GM12878 (cell line): ENCODE data around the gene ADCY10. TPM values are rescaled to one million over a fixed set of nuclear protein-coding genes. Genes with fewer than 3 reads are reported as not detected.

Source experiments
- ATAC-seq: fragments of 200-7000 bp; cut with Tn5 transposase; 3 replicates; pipeline ENCODE4 v1.9.1; 2020; ENCODE audit warnings: mild to moderate bottlenecking, moderate library complexity
- BruUV-seq: library from RNA; stranded (reverse); fragments of 400-500 nt; replicated peaks from 2 replicates; lab custom pipeline; 2021; lab: Mats Ljungman, UMichigan
- CTCF ChIA-PET: fragments of 300-600 bp; sonication (Branson Sonifier 250); formaldehyde crosslinking; extraction: SDS; loops from one replicate; lab custom pipeline; 2021; ENCODE audit warnings: inconsistent platforms; lab: Yijun Ruan, JAX
- POLR2A ChIA-PET: fragments of 350-600 bp; formaldehyde crosslinking; extraction: SDS; loops from one replicate; lab custom pipeline; 2021; ENCODE audit warnings: inconsistent platforms; lab: Charles Lee
- RAD21 ChIA-PET: fragments of 300-600 bp; sonication (Branson Sonifier 250); formaldehyde crosslinking; loops from one replicate; lab custom pipeline; 2023; ENCODE audit warnings: antibody characterized with exemption; ENCODE audit not compliant: unreplicated experiment; lab: Charles Lee
- SMC1A ChIA-PET: fragments of 300-600 bp; sonication (Branson Sonifier 250); formaldehyde crosslinking; loops from one replicate; lab custom pipeline; 2023; ENCODE audit not compliant: unreplicated experiment, uncharacterized antibody; lab: Charles Lee
- DNase-seq: peaks from one replicate; pipeline ENCODE4 v3.0.0-alpha.2; 2011; ENCODE audit warnings: low read depth, low spot score
- FAIRE-seq: peaks from 3 replicates; lab custom pipeline; 2011; peaks lifted over from hg19 to GRCh38; lab: Jason Lieb, UNC
- H2AFZ ChIP-seq: 2 replicates; pipeline ENCODE4 v1.6.0; 2011; ENCODE audit warnings: low read depth, low read length, control low read depth; ENCODE audit not compliant: control insufficient read depth
- H3K27ac ChIP-seq: 2 replicates; pipeline ENCODE4 v1.5.1; 2011; ENCODE audit warnings: control low read depth; ENCODE audit not compliant: control insufficient read depth, insufficient read depth
- H3K27me3 ChIP-seq, 2 experiments: replicated peaks in 1 of 2; 2 replicates each; pipeline versions ENCODE4 v1.6.0 to v1.6.1; 2011; ENCODE audit warnings: low read length in 1 of 2; ENCODE audit not compliant: control insufficient read depth in 2 of 2, insufficient read depth in 2 of 2
- H3K36me3 ChIP-seq, 2 experiments: 2 replicates each; pipeline ENCODE4 v1.5.1; 2011; ENCODE audit warnings: low read length in 1 of 2; ENCODE audit not compliant: control insufficient read depth in 2 of 2, insufficient read depth in 2 of 2
- H3K4me1 ChIP-seq: 2 replicates; pipeline ENCODE4 v1.6.1; 2011; ENCODE audit warnings: mild to moderate bottlenecking, low read length, moderate library complexity, mixed read lengths; ENCODE audit not compliant: control insufficient read depth, insufficient read depth
- H3K4me2 ChIP-seq: 2 replicates; pipeline ENCODE4 v1.6.0; 2011; ENCODE audit warnings: control low read depth; ENCODE audit not compliant: control insufficient read depth, insufficient read depth
- H3K4me3 ChIP-seq: fragments of 200-600 bp; sonication (generic); 2 replicates; pipeline ENCODE4 v1.5.1; 2016
- H3K79me2 ChIP-seq: 2 replicates; pipeline ENCODE4 v1.6.0; 2011; ENCODE audit warnings: low read length; ENCODE audit not compliant: control insufficient read depth, insufficient read depth
- H3K9ac ChIP-seq: 2 replicates; pipeline ENCODE4 v1.8.0; 2011; ENCODE audit warnings: low read length, control low read depth, mixed read lengths; ENCODE audit not compliant: control insufficient read depth, insufficient read depth
- H3K9me3 ChIP-seq: replicated peaks from 3 replicates; pipeline ENCODE4 v1.5.1; 2011; ENCODE audit warnings: mild to moderate bottlenecking, low read length; ENCODE audit not compliant: control insufficient read depth, insufficient read depth
- H4K20me1 ChIP-seq: 2 replicates; pipeline ENCODE4 v1.6.0; 2011; ENCODE audit not compliant: control insufficient read depth, insufficient read depth
- BHLHE40 ChIP-seq, 2 experiments: fragments of 450-650 bp in 1 of 2; IDR thresholded peaks; 2 replicates each; pipeline ENCODE4 v1.6.1; 2011 to 2017; ENCODE audit warnings: low read depth in 2 of 2, borderline replicate concordance in 1 of 2, improper control_type of control experiment in 1 of 2, low read length in 1 of 2, mild to moderate bottlenecking in 1 of 2
- CBX5 ChIP-seq: sonication (generic); IDR thresholded peaks from 2 replicates; pipeline ENCODE4 v1.6.1; 2016; ENCODE audit warnings: low read depth, moderate library complexity, mild to moderate bottlenecking, inconsistent platforms
- DPF2 ChIP-seq: fragments of 450-650 bp; IDR thresholded peaks from 2 replicates; pipeline ENCODE4 v1.6.1; 2017; ENCODE audit warnings: mild to moderate bottlenecking
- FOXK2 ChIP-seq: fragments of 450-650 bp; IDR thresholded peaks from 2 replicates; pipeline ENCODE4 v1.6.1; 2017; ENCODE audit warnings: mild to moderate bottlenecking, moderate library complexity
- FOXM1 ChIP-seq: IDR thresholded peaks from 2 replicates; pipeline ENCODE4 v1.6.1; 2012; ENCODE audit warnings: low read depth, mild to moderate bottlenecking, inconsistent platforms, low read length, moderate library complexity
- HCFC1 ChIP-seq: fragments of 150-350 bp; IDR thresholded peaks from 2 replicates; pipeline ENCODE4 v1.6.1; 2014; ENCODE audit warnings: low read length
- SMAD5 ChIP-seq: IDR thresholded peaks from 2 replicates; pipeline ENCODE4 v1.6.1; 2016; ENCODE audit warnings: antibody characterized with exemption, low read depth
- WGBS: methylation state at CpG from one replicate; pipeline ENCODE4 v1.1.6; 2016; ENCODE audit warnings: low lambda C conversion rate; ENCODE audit not compliant: insufficient replicate concordance, insufficient coverage; ENCODE audit errors: missing lambda C conversion rate; 5-methylcytosine and 5-hydroxymethylcytosine counted together
- in situ Hi-C: fragments of 300-500 bp; cut with MboI; formaldehyde crosslinking; loops from 9 replicates; pipeline ENCODE4 v1.14.3; 2018; ENCODE audit warnings: mixed read lengths
- intact Hi-C: fragments of 100-400 bp; cut with micrococcal nuclease; formaldehyde crosslinking; loops from one replicate; pipeline ENCODE4 v1.14.2; 2022; ENCODE audit not compliant: unreplicated experiment
- polyA plus RNA-seq, 11 experiments: library from polyadenylated mRNA; depleted of rRNA in 4 of 11; unstranded in 6 of 11; stranded (reverse) in 5 of 11; fragments of >200 nt; fragmentation: Nextera tagmentation in 4 of 11; fragmentation: Illumina TruSeq in 1 of 11; extraction: Ambion mirVana in 4 of 11; extraction: Trizol in 1 of 11; gene quantifications; 1 replicate in 1 of 11; 2 replicates in 10 of 11; pipeline versions ENCODE4 v1.2.1 to v1.2.3, GENCODE V29; 2011 to 2016; ENCODE audit warnings: inconsistent platforms in 2 of 11, missing spikeins in 2 of 11, low read depth in 1 of 11
- total RNA-seq, 4 experiments: library from RNA; depleted of rRNA in 3 of 4; stranded (reverse); fragments of >200 nt in 3 of 4; fragmentation: Illumina TruSeq in 1 of 4; extraction: Trizol in 1 of 4; gene quantifications; 2 replicates each; pipeline versions ENCODE4 v1.2.1 to v1.2.3, GENCODE V29; 2013 to 2021
- TF ChIP-seq, protein P1 (sequence below): fragments of 450-650 bp; conservative IDR thresholded peaks from 2 replicates; pipeline ENCODE4 v1.6.1; 2017; ENCODE audit warnings: mild to moderate bottlenecking, moderate library complexity

ADCY10 gene
- total and polyA plus RNA-seq, 10 of the 15 experiments (the other 5 are each of a cell fraction or from before 2014, with no cell fraction given) = 0.13 to 0.22 TPM; not detected in 8

DNA sequence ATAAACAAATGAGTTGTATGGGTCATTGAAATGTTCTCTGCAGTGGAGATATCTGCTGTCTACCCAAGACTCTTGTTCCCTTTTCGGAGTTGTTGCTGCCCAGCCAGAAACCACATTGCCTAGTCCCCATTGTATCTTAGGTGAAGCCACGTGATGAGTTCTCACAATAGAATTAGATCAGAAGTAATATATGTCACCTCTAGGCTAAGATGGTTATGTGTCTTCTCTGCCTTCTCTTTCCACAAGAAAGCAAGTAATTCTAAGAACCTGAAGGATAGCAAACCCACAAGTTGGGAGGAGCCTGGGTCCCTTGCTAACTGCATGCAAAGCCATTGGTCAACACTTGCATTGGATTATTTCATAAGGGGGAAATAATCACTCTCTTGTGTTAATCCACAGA lies 76.6 kb downstream of the ADCY10 start:
- H3K4me1 ChIP-seq = no peaks in the 10 kb centered on the region
- no TSS peak for BruUV-seq

DNA sequence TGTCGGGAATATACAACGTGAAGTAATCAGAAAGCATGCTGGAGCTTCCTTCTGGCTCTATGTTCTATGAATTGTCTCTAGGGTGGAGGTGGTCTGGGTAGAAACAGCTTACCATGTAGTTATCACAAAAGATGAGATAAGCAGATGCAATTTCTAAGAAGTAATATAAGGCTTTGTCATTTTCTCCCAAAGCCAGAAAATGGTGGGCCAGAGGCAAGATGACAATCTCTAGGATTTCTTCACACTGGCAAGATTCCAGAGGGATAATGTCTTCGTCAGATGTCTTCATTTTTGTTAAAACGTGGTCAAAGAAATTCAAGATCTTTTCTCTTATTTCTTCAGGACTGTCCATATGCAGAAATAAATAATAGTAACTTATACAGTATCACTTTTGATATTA lies 77.7 kb downstream of the ADCY10 start:
- Histone ChIP-seq H3K4me2 (no peak overlapping the region), H3K4me3 (no peak overlapping the region), H3K27ac (no peak overlapping the region), H3K4me1 (no peaks in the 10 kb centered on the region), H3K79me2 (no peaks in the 10 kb centered on the region), H3K9me3 (no peaks in the 10 kb centered on the region), H3K36me3 (no peaks in the 10 kb centered on the region), H2AFZ (no peak overlapping the region), H3K9ac (no peak overlapping the region), H4K20me1 (no peaks in the 10 kb centered on the region), H3K27me3 (no peaks in the 10 kb centered on the region)
- intact Hi-C loops = no loop called here
- no peak for TF ChIP-seq CBX5
- TF ChIP-seq, protein P1, sequence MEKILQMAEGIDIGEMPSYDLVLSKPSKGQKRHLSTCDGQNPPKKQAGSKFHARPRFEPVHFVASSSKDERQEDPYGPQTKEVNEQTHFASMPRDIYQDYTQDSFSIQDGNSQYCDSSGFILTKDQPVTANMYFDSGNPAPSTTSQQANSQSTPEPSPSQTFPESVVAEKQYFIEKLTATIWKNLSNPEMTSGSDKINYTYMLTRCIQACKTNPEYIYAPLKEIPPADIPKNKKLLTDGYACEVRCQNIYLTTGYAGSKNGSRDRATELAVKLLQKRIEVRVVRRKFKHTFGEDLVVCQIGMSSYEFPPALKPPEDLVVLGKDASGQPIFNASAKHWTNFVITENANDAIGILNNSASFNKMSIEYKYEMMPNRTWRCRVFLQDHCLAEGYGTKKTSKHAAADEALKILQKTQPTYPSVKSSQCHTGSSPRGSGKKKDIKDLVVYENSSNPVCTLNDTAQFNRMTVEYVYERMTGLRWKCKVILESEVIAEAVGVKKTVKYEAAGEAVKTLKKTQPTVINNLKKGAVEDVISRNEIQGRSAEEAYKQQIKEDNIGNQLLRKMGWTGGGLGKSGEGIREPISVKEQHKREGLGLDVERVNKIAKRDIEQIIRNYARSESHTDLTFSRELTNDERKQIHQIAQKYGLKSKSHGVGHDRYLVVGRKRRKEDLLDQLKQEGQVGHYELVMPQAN = no peak
- no peak for TF ChIP-seq FOXM1
- no peak for DNase-seq
- 22% methylated on average over 4 of the region's 4 CpGs for WGBS
- ATAC-seq = no peak
- ChIA-PET POLR2A (no interaction called here), CTCF (no interaction called here), RAD21 (no interaction called here), SMC1A (no interaction called here)
- BruUV-seq = no TSS peak
- no peak for FAIRE-seq
- in situ Hi-C loops = no loop called here

More for the DNA sequence above, 76.6 kb downstream of the ADCY10 start:
- ChIA-PET SMC1A (no interaction called here), RAD21 (no interaction called here), CTCF (no interaction called here), POLR2A (no interaction called here)
- in situ Hi-C loops = no loop called here
- Histone ChIP-seq H3K79me2 (no peaks in the 10 kb centered on the region), H3K27ac (no peak overlapping the region), H3K36me3 (no peaks in the 10 kb centered on the region), H3K27me3 (no peaks in the 10 kb centered on the region), H4K20me1 (no peaks in the 10 kb centered on the region), H3K9ac (no peak overlapping the region), H3K4me3 (no peak overlapping the region), H3K4me2 (no peak overlapping the region), H2AFZ (no peak overlapping the region), H3K9me3 (no peaks in the 10 kb centered on the region)
- intact Hi-C loops = no loop called here
- no peak for ATAC-seq
- TF ChIP-seq SMAD5 (no peak), HCFC1 (no peak), BHLHE40 (IDR thresholded peaks at IDR 0.05; ENCODE audit: borderline replicate concordance in 1 of 2, low read depth in 2 of 2, low read length in 1 of 2) (no peak), FOXM1 (no peak), DPF2 (no peak), FOXK2 (no peak)
- no peak for DNase-seq
- FAIRE-seq = no peak
- WGBS = 20% methylated on average over 2 of the region's 2 CpGs
